Nephron progenitor cell (in vitro differentiated cells): ENCODE data around the gene PSMB4.
"Not testable (repeated sequence)": the region's sequence is repeated elsewhere in the genome, so short reads cannot be mapped to it uniquely, and the experiment has no call there.

Experiments
- DNase-seq: peaks from one replicate; pipeline ENCODE4 v3.0.0; 2021
- H3K27ac Mint-ChIP-seq: 2 replicates; pipeline ENCODE4 v1.8.0; 2021; ENCODE audit warnings: mild to moderate bottlenecking, moderate library complexity, mixed read lengths
- H3K27me3 Mint-ChIP-seq: 2 replicates; pipeline ENCODE4 v1.8.0; 2021; ENCODE audit warnings: mild to moderate bottlenecking, low read depth, mixed read lengths; ENCODE audit not compliant: poor library complexity
- H3K36me3 Mint-ChIP-seq: 2 replicates; pipeline ENCODE4 v1.8.0; 2021; ENCODE audit warnings: low read depth, mixed read lengths
- H3K4me1 Mint-ChIP-seq: 2 replicates; pipeline ENCODE4 v1.8.0; 2021; ENCODE audit warnings: mixed read lengths
- H3K4me3 Mint-ChIP-seq: 2 replicates; pipeline ENCODE4 v1.8.0; 2021; ENCODE audit warnings: mild to moderate bottlenecking, moderate library complexity, mixed read lengths
- H3K9me3 Mint-ChIP-seq: 2 replicates; pipeline ENCODE4 v1.8.0; 2021; ENCODE audit warnings: mild to moderate bottlenecking, moderate library complexity, mixed read lengths
- CTCF ChIP-seq: fragments of 200-600 bp; sonication (generic); IDR thresholded peaks from 2 replicates; pipeline ENCODE4 v1.5.0; 2021; ENCODE audit warnings: antibody characterized with exemption

The PSMB4 gene

DNA sequence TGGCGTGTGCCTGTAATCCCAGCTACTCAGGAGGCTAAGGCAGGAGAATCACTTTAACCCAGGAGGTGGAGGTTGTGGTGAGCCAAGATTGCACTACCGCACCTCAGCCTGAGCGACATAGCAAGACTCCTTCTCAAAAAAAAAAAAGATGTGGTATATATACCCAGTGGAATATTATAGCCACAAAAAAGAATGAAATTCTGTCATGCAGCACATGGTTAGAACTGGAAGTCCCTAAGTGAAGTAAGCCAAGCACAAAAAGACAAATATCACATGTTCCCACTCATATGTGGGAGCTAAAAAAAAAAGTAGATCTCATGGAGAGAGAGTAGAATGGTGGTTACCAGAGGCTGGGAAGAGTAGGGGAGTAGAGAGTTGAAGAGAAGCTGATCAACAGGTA lies 18.7 kb downstream of the PSMB4 start:
- H3K9me3 Mint-ChIP-seq: no peaks in the 10 kb centered on the region
- peaks cover 82% of the 10 kb centered on the region for H3K36me3 Mint-ChIP-seq
- no peak for DNase-seq
- H3K4me1 Mint-ChIP-seq: no peaks in the 10 kb centered on the region
- TF ChIP-seq CTCF: no peak
- H3K27ac Mint-ChIP-seq: no peak overlapping the region
- H3K4me3 Mint-ChIP-seq: no peak overlapping the region
- no peaks in the 10 kb centered on the region for H3K27me3 Mint-ChIP-seq

DNA sequence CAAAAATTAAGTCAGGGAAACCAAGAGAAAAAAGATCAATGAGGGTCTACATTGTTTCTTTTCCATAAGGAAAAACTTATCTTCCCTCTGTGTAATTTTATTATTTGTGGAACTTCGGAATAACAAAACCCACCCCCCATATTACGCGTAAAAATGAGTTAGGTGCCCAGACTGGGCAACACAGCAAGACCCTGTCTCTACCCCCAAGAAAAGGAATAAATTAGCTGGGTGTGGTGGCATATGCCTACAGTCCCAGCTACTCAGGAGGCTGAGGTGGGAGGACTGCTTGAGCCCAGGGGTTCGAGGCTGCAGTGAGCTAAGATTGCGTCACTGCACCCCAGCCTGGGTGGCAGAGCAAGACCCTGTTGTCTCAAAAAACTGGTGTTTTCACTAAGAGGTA lies 20.4 kb downstream of the PSMB4 start:
- peaks cover 87% of the 10 kb centered on the region for H3K36me3 Mint-ChIP-seq

DNA sequence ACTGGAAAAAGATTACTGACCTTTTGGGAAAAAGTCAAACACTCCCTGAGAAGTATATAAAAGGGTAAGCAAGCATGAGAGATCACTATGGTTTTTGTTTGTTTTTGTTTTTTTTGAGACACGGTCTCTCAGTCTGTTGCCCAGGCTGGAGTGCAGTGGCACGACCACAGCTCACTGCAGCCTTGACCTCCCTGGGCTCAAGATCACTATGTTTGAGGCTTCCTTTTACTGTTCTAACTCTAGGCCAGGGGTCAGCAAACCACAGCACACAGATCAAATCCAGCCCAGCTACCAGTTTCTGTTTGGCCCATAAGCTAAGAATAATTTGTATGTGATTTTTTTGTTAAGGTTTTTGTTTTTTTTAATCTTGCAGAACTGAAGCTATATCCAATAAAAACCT lies 25.7 kb downstream of the PSMB4 start:
- no peak overlapping the region for H3K4me3 Mint-ChIP-seq
- H3K9me3 Mint-ChIP-seq: no peaks in the 10 kb centered on the region
- TF ChIP-seq CTCF: no peak
- H3K36me3 Mint-ChIP-seq: peaks cover 81% of the 10 kb centered on the region
- DNase-seq: no peak
- no peaks in the 10 kb centered on the region for H3K4me1 Mint-ChIP-seq
- H3K27me3 Mint-ChIP-seq: no peaks in the 10 kb centered on the region
- no peak overlapping the region for H3K27ac Mint-ChIP-seq

More for the DNA sequence above, 20.4 kb downstream of the PSMB4 start:
- H3K27ac Mint-ChIP-seq: no peak overlapping the region
- no peaks in the 10 kb centered on the region for H3K27me3 Mint-ChIP-seq
- no peak for DNase-seq
- H3K4me3 Mint-ChIP-seq: no peak overlapping the region
- H3K4me1 Mint-ChIP-seq: no peaks in the 10 kb centered on the region
- TF ChIP-seq CTCF: no peak
- no peaks in the 10 kb centered on the region for H3K9me3 Mint-ChIP-seq

DNA sequence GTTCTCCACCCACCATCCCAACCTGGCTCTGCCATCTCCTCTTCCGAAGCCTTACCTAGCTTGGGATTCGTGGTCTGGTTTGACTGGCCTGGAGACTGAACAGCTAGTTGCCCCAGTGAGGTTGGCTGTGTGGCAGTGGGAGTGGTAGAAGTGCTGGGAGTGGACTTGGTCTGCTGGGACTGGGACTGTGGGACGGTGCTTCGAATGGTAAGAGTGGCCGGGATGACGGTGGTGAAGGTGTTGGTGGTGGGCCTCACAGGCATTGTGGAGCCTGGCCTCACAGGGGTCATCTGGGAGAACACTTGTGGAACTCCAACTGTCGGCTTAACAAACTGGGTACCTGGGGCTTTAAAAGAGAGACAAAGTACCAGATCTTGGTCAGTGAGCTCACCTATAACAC lies 28.7 kb downstream of the PSMB4 start:
- Mint-ChIP-seq H3K9me3 (no peaks in the 10 kb centered on the region), H3K27ac (no peak overlapping the region), H3K4me1 (peaks cover 10% of the 10 kb centered on the region), H3K36me3 (peaks cover 58% of the 10 kb centered on the region), H3K27me3 (no peaks in the 10 kb centered on the region), H3K4me3 (no peak overlapping the region)
- DNase-seq: no peak
- TF ChIP-seq CTCF: no peak

DNA sequence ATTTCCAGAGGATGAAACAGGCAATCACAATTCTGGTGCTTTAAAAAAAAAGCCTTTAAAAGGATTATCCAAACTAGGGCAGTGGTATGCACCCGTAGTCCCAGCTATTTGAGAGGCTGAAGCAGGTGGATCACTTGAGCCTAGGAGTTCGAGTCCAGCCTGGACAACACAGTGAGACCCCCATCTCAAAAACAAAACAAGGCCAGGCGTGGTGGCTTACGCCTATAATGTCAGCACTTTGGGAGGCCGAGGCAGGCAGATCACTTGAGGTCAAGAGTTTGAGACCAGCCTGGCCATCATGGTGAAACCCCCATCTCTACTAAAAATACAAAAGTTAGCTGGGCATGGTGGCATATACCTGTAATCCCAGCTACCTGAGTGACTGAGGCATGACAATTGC lies 34.5 kb downstream of the PSMB4 start:
- not testable (repeated sequence) for H3K27ac Mint-ChIP-seq, H3K9me3 Mint-ChIP-seq, DNase-seq, H3K27me3 Mint-ChIP-seq, H3K4me3 Mint-ChIP-seq
- Mint-ChIP-seq H3K36me3 (peaks cover 33% of the 10 kb centered on the region), H3K4me1 (peaks cover 30% of the 10 kb centered on the region)

GRCh38 chr1:151435174-151435573 lies 35.8 kb downstream of the PSMB4 start:
- DNase-seq: no peak
- Mint-ChIP-seq H3K9me3 (no peaks in the 10 kb centered on the region), H3K4me3 (no peak overlapping the region), H3K27ac (no peak overlapping the region), H3K4me1 (peaks cover 36% of the 10 kb centered on the region), H3K36me3 (peaks cover 34% of the 10 kb centered on the region), H3K27me3 (no peaks in the 10 kb centered on the region)
- TF ChIP-seq CTCF: no peak

- no peak for DNase-seq
- H3K4me1 Mint-ChIP-seq: peaks cover 26% of the 10 kb centered on the region
- peak overlapping the region; percentile 61 for H3K27ac Mint-ChIP-seq
- no peak overlapping the region for H3K4me3 Mint-ChIP-seq
- H3K36me3 Mint-ChIP-seq: peaks cover 48% of the 10 kb centered on the region
- TF ChIP-seq CTCF: no peak
- no peaks in the 10 kb centered on the region for H3K27me3 Mint-ChIP-seq
- no peaks in the 10 kb centered on the region for H3K9me3 Mint-ChIP-seq
Measured at GRCh38 chr1:151436985-151437384, 37.6 kb downstream of the PSMB4 start.

GRCh38 chr1:151437396-151437795 lies 38.0 kb downstream of the PSMB4 start:
- Mint-ChIP-seq H3K36me3 (peaks cover 51% of the 10 kb centered on the region), H3K4me1 (peaks cover 26% of the 10 kb centered on the region)
- H3K27ac Mint-ChIP-seq, H3K4me3 Mint-ChIP-seq, H3K9me3 Mint-ChIP-seq, H3K27me3 Mint-ChIP-seq: not testable (repeated sequence)
- DNase-seq: peak; percentile 23
